Activated T-cell treated with anti-CD3 and anti-CD28 coated beads, Interleukin-2, amount 50 U/mL, for 48 hours (primary cell): Measurements from ENCODE around the gene ABAT.
"Not testable (repeated sequence)": the region's sequence is repeated elsewhere in the genome, so short reads cannot be mapped to it uniquely, and the experiment has no call there.

ENCODE experiments used
- DNase-seq, 2 experiments: peaks; one replicate each; pipeline ENCODE4 v3.0.0-alpha.2; 2020

ABAT gene

GRCh38 chr16:8751481-8752311 lies 77.3 kb downstream of the ABAT start:
- DNase-seq = no peak

- no peak for DNase-seq
Observed at GRCh38 chr16:8752706-8753105, 78.3 kb downstream of the ABAT start.

DNA sequence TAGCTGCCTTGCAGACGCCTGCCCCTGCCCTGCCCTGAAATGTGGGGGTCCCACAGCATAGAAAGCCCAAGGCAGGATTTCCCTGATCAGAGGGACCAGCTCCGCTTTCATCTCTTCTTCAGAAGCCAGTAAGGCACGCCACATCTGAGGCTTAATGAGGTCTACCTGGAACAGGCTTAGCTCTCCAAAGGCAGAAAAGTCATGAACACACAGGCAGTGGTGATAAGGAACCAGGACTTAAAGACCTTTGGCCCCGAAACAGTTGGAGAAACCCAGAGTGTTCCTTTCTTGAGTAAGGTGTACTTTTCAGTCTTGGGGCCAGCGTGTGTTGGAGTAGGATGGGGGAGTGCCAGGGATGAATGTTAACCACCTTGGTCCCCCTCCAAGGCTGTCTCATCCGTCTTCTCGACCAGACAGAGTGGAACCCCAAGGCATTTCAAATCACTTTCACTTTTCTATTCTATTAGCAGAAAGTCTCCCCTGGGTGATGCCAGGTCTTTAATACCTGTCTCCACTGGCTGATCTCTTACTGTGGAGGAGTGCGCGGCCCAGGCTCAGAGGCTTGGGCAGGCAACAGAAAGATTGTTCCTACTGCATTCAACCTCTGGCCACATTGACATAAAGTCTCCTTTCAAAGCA lies 79.1 kb downstream of the ABAT start:
- no peak for DNase-seq

DNA sequence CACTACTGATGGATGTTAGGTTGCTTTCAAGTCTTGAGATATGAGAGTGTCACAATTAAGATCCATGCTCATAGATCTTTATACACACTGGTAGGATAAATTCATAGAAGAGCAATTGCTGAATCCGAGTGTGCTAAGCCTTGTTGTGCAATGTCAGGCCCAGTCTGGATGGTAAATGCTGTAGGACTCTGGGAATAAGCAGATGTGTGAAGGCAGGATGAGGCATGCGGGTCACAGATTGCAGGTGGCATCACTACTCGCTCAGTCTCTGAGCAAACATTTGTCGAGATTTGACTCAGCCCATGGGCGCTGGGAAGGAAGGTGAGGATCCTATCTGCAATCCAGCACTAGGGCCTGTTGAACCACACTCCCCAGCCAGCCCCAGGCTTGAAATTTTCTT lies 82.3 kb downstream of the ABAT start:
- no peak for DNase-seq

DNA sequence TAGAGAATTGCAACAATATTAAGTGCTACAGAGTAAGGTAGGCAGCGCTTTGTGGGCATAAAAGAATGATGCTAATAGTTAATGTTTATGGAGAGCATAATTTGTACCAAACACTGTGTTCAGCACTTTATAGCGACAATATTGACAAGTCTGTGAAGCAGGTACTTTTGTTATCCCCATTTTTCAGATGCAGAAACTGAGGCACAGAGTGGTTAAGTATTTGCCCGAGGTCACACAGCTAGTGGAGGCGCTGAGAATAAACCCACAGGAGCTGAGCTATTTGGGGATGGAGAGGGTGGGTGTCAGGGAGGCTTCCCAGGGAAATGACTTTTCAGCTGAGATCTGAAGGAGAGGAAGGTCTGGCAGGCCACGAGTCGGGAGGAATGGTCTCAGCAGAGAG lies 83.6 kb downstream of the ABAT start:
- DNase-seq = no peak

GRCh38 chr16:8760021-8760420 lies 85.6 kb downstream of the ABAT start:
- no peak for DNase-seq

DNA sequence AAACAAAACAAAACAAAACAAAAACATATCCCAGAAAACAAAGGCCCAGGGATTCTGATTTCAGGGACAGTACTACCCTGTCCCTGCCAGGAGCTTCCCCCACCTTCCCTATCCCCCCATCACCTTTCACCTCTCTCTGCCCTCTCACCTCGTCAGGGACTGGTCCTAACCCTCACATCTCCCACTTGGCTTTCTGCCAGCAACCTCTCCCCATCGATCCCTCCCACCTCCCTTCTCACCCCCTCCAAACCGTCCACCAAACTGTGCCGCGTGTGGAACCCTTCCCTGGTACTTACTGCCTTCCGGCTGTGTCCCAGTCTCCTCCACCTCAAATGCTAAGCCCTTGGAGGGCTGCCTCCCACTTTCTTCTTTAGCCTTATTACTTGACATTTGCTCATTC lies 86.7 kb downstream of the ABAT start:
- DNase-seq = no peak

GRCh38 chr16:8762254-8762653 lies 87.8 kb downstream of the ABAT start:
- no peak for DNase-seq

GRCh38 chr16:8763083-8763482 lies 88.7 kb downstream of the ABAT start:
- DNase-seq = no peak

DNA sequence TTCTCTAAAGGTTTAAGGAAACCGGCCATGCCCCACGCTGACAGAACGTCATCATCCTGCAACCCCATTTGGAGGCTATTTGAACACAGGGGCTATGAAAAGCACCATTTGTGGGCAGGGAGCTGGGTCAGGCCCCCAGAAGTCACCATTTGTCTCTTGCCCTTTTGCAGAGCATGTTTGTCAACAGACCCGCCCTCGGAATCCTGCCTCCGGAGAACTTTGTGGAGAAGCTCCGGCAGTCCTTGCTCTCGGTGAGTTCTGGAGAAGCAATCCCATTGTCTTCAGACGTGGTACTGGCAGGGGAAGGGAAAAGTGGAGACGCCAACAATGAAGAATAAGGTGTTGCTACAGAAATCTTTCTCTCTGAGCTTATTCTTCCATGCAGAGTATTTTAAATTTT lies 89.5 kb downstream of the ABAT start:
- DNase-seq = no peak

DNA sequence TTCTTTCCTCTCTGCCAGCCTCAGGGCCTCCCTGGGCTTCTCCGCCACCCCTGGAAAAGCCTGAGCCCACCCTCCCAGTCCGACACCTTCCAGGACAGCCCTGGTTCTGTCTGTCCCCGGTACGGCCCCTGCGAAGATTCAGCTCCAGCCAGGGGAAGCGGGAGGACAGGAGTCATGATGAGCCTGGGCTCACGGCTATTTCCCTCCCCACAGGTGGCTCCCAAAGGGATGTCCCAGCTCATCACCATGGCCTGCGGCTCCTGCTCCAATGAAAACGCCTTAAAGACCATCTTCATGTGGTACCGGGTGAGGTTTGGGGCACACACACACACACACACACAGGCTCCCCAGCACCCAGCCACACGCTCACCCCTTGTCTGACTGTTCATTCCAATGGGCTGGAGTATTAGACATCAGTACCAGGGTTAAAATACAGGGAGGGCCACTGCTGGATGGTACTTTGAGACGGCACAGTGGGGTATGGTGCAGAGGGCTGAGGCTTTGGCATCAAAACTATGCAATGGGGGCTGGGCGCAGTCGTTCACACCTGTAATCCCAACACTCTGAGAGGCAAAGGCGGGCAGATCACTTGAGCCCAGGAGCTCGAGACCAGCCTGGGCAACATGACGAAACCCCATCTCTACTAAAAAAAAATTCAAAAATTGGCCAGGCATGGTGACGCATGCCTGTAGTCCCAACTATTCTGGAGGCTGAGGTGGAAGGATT lies 90.3 kb downstream of the ABAT start:
- DNase-seq = no peak

GRCh38 chr16:8767176-8767575 lies 92.8 kb downstream of the ABAT start:
- no peak for DNase-seq

- DNase-seq = no peak
Observed at GRCh38 chr16:8768283-8768682, 93.9 kb downstream of the ABAT start.

- no peak for DNase-seq
Observed at GRCh38 chr16:8768692-8769091, 94.3 kb downstream of the ABAT start.

GRCh38 chr16:8773537-8773936 lies 99.1 kb downstream of the ABAT start:
- no peak for DNase-seq

GRCh38 chr16:8774208-8774607 lies 99.8 kb downstream of the ABAT start:
- DNase-seq = no peak

- no peak for DNase-seq
Observed at GRCh38 chr16:8775359-8775758, 100.9 kb downstream of the ABAT start.

- no peak for DNase-seq
Observed at GRCh38 chr16:8776129-8776584, 101.7 kb downstream of the ABAT start.

- DNase-seq = no peak
Observed at GRCh38 chr16:8777217-8777616, 102.8 kb downstream of the ABAT start.

DNA sequence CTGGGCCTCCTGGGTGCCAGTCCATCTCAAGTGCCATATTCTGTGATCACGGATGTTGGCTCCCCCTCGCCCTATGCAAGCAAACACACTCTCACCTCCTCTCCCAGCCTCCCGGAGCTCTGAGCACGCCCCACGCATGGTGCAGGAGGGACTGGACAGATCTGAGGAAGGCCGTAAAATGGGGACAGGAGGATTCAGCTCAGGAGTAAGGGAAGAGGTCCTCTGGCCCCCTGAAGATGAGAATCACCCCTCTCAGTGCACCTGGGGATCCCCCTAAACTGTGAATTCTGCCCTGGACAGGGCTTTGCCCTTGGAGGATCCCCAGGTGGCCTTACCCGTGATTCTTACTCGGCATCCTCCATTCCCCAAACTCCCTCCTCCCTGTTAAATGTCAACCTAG lies 107.4 kb downstream of the ABAT start:
- DNase-seq = no peak

DNA sequence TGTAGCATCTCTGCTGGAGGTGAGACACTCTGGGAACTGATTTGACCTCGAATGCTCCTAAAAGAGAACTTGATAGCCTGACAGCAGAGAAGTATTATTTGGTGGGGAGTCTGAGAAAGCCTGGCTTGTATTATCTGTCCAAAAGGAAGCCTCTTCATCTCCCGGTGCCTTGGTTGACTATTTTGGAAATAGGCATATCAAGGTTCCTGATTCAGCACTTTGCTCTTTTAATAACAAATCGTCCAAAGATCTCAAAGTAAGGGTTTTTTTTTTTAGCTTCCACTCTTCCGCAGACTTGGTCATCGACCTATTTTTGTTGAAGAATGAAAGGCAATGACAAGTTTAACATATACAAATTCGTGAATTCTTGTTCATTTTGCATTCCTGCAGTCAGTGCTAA lies 108.3 kb downstream of the ABAT start:
- DNase-seq = no peak

- DNase-seq = no peak
Observed at GRCh38 chr16:8785408-8785807, 111.0 kb downstream of the ABAT start.

GRCh38 chr16:8786316-8786715 lies 111.9 kb downstream of the ABAT start:
- not testable (repeated sequence) for DNase-seq
